ENCODE data around the gene GTF3C2. TPM values are rescaled to one million over a fixed set of nuclear protein-coding genes. Genes with fewer than 3 reads are reported as not detected.

The GTF3C2 gene
- total and polyA plus RNA-seq, 9 of the 15 experiments (the other 6 are each of a cell fraction or from before 2014, with no cell fraction given): 35.5 to 96.8 (median 53.0) TPM

GRCh38 chr2:27370816-27371620, 14.5 kb upstream of the GTF3C2 start (continued):
- TF ChIP-seq RERE (CRISPR knock-in tag; IDR thresholded peaks at IDR 0.05; ENCODE audit: borderline replicate concordance): no peak
- no peak for TF ChIP-seq KAT8 (IDR thresholded peaks at IDR 0.05; ENCODE audit: low read depth)
- TF ChIP-seq SMC3 (conservative IDR thresholded peaks at IDR 0.05; ENCODE audit: insufficient read depth, low read depth, low read length): no peak
- peak; percentile 94 for TF ChIP-seq CHD1 (IDR thresholded peaks at IDR 0.05; ENCODE audit: low read length)
- TF ChIP-seq DPF2 (IDR thresholded peaks at IDR 0.05): peak; percentile 51; the same call in 1 of the 2 replicates
- TF ChIP-seq CEBPZ (IDR thresholded peaks at IDR 0.05; ENCODE audit: borderline replicate concordance, low read depth, low read length): no peak
- TF ChIP-seq THRA (IDR thresholded peaks at IDR 0.05): no peak
- peak; percentile 65 for TF ChIP-seq ETV5 (CRISPR knock-in tag; IDR thresholded peaks at IDR 0.05; ENCODE audit: low read depth)
- TF ChIP-seq HMBOX1 (IDR thresholded peaks at IDR 0.05): peak; percentile 59; the same call in 1 of the 2 replicates
- TF ChIP-seq SMARCA5 (IDR thresholded peaks at IDR 0.05): no peak
- no peak for TF ChIP-seq ZNF668 (CRISPR knock-in tag; IDR thresholded peaks at IDR 0.05)
- no peak for TF ChIP-seq ZKSCAN8 (CRISPR knock-in tag; IDR thresholded peaks at IDR 0.05)
- TF ChIP-seq U2AF2 (optimal IDR thresholded peaks at IDR 0.05; ENCODE audit: low read depth, low read length): no peak
- TF ChIP-seq FIP1L1 (IDR thresholded peaks at IDR 0.05; ENCODE audit: low read depth, low read length, poor library complexity, severe bottlenecking): no peak
- no peak for TF ChIP-seq SMARCB1 (IDR thresholded peaks at IDR 0.05; ENCODE audit: insufficient read length, low read depth)
